ENCODE measurements around the gene ZIC5. TPM values are rescaled to one million over a fixed set of nuclear protein-coding genes. Genes with fewer than 3 reads are reported as not detected.

The ZIC5 gene
- total RNA-seq = not detected

DNA sequence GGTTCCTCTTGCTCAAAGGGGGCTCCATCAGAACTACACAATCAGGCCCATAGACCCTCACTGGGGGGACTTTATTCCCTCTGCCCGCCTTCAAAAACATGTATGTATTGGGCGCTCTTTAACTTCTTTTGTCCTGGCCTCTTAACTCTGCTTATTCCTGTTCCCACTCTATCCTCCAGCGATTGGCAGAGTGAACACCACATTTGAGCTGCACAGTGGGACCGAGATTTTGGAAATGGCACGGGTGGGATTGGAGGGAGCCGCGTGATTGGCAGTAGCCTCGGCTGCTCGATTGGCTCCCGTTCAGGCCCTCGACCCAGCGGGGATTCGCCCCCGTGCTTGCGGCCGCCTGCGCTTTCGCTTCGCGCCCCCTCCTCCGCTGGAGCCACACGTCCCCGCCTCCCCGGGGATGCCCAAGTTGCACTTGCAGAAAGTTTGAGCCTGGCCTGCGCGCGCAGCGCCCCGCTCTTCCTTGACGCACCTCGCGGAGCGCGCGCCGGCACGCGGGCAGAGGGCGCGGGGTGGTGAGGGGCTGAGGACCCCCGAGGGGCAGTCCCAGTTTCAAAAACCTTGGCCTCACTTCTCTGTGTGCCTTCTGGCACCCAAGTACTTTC is at the start of gene ZIC5:
TSS of gene ZIC5 (minus strand) at position 192 of the 614 bp plus-strand sequence. CDS start at position 28, 164 bp downstream.
- DNase-seq = no peak
- Mint-ChIP-seq H3K4me1 (peaks cover 20% of the 10 kb centered on the region), H3K27me3 (peaks cover 84% of the 10 kb centered on the region), H3K27ac (no peak within 1 kb of the TSS), H3K36me3 (peaks cover 8% of the 10 kb centered on the region), H3K9me3 (peaks cover 23% of the 10 kb centered on the region), H3K4me3 (no peak within 1 kb of the TSS)

DNA sequence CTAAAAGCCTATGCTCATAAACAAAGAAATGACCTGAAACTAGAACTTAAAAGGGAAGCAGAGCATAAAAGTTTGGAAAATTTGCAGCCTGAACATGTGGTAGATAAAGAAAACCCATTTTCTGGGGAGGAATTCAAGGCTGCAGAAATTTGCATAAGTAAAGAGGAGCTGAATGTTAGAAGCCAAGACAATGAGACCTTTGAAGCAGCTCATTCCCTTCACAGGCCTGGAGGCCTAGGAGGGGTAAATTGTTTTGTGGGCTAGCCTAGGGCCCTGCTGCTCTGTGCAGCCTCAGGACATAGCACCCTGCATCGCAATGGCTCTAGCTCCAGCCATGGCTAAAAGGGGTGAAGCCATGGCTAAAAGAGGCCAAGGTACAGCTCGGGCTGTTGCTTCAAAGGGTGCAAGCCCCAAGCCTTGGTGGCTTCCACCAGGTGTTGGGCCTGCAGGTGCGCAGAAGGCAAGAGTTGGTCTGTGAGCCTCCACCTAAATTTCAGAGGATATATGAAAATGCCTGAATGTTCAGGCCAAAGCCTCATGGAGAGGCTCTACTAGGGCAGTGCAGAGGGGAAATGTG is 48.3 kb upstream of the ZIC5 start:
- no peak overlapping the region for H3K4me3 Mint-ChIP-seq
- H3K4me1 Mint-ChIP-seq = no peaks in the 10 kb centered on the region

DNA sequence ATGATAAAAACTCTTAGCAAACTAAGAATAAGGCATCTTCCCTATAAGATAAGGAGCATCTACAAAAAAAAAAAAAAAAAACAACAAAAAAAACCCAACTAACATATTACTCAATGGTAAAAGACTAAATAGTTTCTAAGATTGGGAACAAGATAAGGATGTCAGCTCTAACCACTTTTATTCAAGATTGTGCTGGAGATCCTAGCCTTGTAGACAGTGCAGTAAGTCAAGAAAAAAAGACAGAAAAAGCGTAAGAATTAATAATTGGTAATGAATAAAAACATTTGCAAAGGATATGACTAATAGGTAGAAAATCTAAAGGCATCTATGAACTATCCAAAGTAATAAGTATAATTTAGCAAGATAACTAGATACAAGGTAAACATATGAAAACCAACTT is 43.1 kb upstream of the ZIC5 start:
- Mint-ChIP-seq H3K36me3 (no peaks in the 10 kb centered on the region), H3K9me3 (peaks cover under 1% of the 10 kb centered on the region), H3K27me3 (peaks cover 28% of the 10 kb centered on the region), H3K4me3 (no peak overlapping the region), H3K27ac (no peak overlapping the region), H3K4me1 (no peaks in the 10 kb centered on the region)
- no peak for DNase-seq

More for the DNA sequence above, 48.3 kb upstream of the ZIC5 start:
- Mint-ChIP-seq H3K36me3 (no peaks in the 10 kb centered on the region), H3K27ac (no peak overlapping the region), H3K27me3 (peaks cover 10% of the 10 kb centered on the region), H3K9me3 (peaks cover 3% of the 10 kb centered on the region)
- DNase-seq = no peak

DNA sequence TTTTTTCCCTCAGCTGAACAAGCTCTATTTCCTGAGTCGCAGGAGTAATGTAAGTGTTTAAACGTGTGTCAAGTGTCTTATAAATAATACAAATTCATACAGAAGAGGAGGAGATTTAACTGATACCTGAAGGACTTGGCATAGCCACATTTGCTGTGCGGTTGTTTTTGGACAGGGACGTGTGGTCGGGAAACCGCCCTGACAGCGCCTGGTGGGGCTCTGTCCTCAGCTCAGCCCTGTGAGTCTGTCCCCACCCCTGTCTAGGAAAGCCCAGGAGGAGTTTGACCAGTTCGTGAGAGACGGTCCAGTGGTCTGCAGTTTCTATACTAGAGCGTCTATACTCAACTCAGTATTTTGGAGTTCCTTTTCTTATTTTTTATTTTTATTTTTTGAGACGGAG is 26.7 kb upstream of the ZIC5 start:
- H3K27me3 Mint-ChIP-seq = peaks cover 80% of the 10 kb centered on the region
- peaks cover 8% of the 10 kb centered on the region for H3K9me3 Mint-ChIP-seq
- no peaks in the 10 kb centered on the region for H3K36me3 Mint-ChIP-seq
- no peak for DNase-seq
- no peak overlapping the region for H3K4me3 Mint-ChIP-seq
- peaks cover 18% of the 10 kb centered on the region for H3K4me1 Mint-ChIP-seq
- peak overlapping the region; percentile 43 for H3K27ac Mint-ChIP-seq

DNA sequence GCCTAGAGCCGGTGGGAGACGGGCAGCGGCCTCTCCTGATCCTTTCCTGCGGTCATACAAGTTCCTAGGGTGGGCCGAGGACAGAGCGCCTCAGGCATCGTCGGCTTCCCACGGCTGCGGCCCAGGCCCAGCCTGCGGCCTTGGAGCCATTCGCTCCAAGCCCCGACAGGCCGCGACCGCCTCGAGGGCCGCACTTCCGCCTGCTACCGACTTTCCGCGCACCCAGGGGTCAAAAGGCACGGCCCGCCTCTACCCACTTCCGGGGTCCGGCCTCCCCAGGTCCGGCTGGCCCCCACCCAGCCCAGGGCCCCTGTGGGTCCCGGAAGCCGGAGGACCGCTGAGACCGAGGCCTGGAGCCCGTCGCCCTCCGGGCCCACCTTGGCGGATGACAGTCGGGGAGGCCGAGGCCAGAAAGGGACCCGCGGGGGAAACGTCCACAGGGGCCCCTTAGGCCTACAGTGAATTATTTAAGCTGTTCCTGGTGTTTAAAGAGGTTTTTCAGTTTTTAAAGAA is 26.2 kb upstream of the ZIC5 start:
- H3K36me3 Mint-ChIP-seq = no peaks in the 10 kb centered on the region
- H3K4me3 Mint-ChIP-seq = no peak overlapping the region
- peaks cover 7% of the 10 kb centered on the region for H3K9me3 Mint-ChIP-seq
- DNase-seq = no peak
- H3K27me3 Mint-ChIP-seq = peaks cover 80% of the 10 kb centered on the region
- H3K27ac Mint-ChIP-seq = no peak overlapping the region
- H3K4me1 Mint-ChIP-seq = peaks cover 22% of the 10 kb centered on the region

DNA sequence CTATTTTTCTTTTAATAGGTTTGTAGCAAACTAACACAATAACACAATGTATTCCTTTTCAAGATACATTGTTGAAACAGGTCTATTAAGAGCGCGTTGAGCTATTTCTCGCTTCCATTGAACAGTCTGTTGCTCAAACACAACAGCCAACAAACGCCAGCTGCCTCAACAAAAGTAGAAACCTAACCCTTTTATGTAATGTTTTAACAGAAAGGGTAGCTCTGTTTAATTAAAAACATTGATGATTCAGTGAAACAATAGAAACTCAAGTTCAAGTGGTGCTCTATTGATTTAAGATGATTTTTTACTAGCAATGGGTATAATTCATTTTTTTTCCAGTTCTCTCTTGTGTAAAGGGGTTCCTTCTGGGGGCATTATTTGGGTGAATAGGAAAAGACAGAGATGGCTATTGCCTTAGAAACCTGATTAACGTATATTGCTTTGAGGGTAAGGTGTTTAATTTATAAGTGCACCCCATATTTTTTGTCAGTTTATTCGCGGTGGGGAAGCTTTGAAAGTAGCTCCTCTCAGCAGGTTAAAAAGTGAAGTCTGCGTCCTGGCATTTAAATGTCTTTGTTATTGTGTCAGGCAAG is 24.9 kb upstream of the ZIC5 start:
- Mint-ChIP-seq H3K4me3 (no peak overlapping the region), H3K9me3 (peaks cover 7% of the 10 kb centered on the region), H3K27me3 (peaks cover 84% of the 10 kb centered on the region), H3K27ac (no peak overlapping the region), H3K36me3 (no peaks in the 10 kb centered on the region), H3K4me1 (peaks cover 18% of the 10 kb centered on the region)
- DNase-seq = no peak

DNA sequence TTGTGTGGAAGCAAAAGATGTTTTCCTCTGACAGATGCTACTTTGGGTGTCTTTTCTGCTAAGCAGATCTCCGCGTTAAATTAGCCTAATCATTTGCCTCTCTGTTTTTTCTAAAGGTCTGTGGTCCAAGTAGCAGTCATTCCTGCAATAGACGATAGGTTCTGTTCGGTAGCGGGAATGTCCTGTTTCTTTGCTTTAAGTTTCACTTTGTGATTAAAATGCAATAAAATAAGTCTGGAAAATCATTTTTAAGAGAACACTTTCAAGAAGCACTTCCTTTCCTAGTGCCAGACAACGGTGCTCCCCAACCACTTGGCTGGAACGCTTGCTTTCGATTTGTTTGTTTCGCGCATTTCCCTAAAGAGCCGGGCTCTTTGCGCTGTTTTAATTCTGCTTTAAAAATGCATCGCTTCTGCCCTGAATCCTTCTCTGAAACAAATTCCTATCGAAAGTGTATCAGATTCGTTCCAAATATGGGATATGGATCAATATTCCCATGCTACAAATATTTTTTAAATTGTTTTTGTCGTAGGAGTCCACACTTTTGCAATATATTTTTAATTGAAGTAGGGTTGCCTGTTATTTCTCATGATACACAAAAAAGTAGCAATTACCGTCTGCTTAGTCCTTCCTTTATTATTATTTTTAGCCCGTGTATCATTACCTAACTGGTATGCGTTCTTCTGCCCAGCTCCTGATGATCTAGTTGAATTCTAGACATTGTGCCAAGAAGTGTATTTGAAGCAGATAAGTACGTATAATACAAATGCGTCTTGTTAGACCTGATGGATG is 24.2 kb upstream of the ZIC5 start:
- Mint-ChIP-seq H3K27me3 (peaks cover 90% of the 10 kb centered on the region), H3K36me3 (no peaks in the 10 kb centered on the region), H3K4me1 (peaks cover 14% of the 10 kb centered on the region), H3K27ac (no peak overlapping the region), H3K9me3 (peaks cover 7% of the 10 kb centered on the region), H3K4me3 (no peak overlapping the region)
- no peak for DNase-seq

DNA sequence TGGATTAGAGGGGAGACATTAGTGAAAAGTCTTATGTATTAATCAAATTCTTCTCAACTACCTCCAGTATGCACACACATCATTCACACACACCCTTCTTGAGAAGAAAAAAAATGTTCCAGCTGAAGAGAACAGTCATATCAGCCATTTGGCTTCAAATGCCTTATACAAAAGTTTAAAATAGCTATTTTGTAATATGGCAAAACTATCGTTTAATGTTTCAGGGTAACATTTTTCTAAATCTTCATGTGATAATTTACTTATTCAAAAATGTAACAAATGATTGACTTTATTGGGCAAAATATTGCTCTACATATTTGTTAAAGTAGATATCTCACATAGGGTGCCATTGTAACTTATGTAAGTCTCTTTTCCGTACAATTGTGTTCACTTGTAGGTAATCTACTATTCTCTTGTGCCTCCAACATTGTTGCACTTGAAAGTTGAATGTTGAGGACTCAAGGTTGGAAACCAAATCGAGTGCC is 23.6 kb upstream of the ZIC5 start:
- Mint-ChIP-seq H3K9me3 (peaks cover 7% of the 10 kb centered on the region), H3K4me3 (no peak overlapping the region), H3K27ac (no peak overlapping the region)

DNA sequence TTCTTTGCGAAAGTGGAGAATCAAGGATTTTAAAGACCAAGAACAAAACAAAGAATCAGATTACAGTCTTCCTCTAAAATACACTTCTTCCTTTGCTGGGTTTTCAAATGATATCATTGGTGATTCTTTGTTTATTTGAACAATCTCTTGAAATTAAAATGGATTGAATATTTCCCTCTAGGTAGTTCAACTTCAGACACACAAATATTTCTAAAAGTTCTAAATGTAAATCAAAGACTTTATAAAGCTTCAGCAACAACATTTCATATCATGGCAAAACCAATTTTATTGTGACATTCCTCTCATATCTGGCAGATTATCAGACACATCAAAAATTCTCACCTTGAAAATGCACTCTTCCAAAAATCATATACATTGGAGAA is 23.1 kb upstream of the ZIC5 start:
- peaks cover 97% of the 10 kb centered on the region for H3K27me3 Mint-ChIP-seq
- no peak overlapping the region for H3K27ac Mint-ChIP-seq
- H3K4me3 Mint-ChIP-seq = no peak overlapping the region
- DNase-seq = no peak
- peaks cover 21% of the 10 kb centered on the region for H3K4me1 Mint-ChIP-seq
- H3K36me3 Mint-ChIP-seq = no peaks in the 10 kb centered on the region
- H3K9me3 Mint-ChIP-seq = peaks cover 7% of the 10 kb centered on the region

More for the DNA sequence above, 23.6 kb upstream of the ZIC5 start:
- Mint-ChIP-seq H3K4me1 (peaks cover 17% of the 10 kb centered on the region), H3K27me3 (peaks cover 95% of the 10 kb centered on the region), H3K36me3 (no peaks in the 10 kb centered on the region)
- DNase-seq = no peak

DNA sequence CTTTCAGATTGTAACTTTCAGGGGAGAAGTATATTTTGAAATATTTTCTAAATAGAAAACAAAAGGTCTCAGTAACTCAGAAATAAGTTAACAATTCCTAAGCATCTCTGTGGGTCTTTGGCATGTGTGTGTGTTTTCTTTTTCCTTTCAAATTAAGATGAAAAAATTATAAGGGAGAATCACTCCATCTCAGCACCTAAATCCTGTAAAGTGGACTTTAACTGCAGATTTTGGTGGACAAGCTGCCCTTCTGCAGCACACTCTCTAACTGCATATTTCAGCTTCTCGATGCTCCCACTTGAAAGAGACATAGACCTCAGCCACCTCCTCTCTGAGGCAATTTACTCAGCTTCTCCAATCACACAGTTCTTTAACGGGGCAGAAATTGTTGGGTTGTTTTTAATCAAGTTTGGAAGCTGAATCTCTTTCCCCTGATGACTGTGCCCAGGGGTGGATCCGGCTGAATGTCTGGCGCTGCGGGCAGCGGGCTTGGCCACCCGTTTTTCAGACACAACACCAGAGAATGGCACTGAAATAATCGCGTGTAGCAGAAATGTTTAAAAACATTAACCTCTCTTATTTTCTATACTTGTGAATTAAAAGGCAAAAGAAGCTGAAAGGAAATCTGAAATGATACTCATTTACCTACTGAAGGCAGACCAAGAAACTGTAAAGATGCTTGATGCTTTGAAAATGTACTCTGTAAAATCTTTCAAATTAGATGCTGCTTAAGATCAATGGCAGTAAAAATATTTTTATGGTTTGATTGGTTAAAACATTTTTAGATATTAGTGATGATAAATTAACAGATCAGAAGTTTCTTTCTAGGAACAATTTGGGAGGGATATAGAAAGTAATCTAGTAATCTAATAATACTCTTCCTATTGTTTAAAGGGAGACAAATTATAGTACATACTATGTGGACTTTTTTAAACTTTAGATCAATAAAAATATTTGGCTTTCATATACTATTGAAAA is 22.4 kb upstream of the ZIC5 start:
- no peak overlapping the region for H3K4me3 Mint-ChIP-seq
- H3K36me3 Mint-ChIP-seq = no peaks in the 10 kb centered on the region
- DNase-seq = no peak
- H3K27me3 Mint-ChIP-seq = peaks cover 97% of the 10 kb centered on the region
- peaks cover 28% of the 10 kb centered on the region for H3K4me1 Mint-ChIP-seq
- no peak overlapping the region for H3K27ac Mint-ChIP-seq
- H3K9me3 Mint-ChIP-seq = peaks cover 7% of the 10 kb centered on the region

DNA sequence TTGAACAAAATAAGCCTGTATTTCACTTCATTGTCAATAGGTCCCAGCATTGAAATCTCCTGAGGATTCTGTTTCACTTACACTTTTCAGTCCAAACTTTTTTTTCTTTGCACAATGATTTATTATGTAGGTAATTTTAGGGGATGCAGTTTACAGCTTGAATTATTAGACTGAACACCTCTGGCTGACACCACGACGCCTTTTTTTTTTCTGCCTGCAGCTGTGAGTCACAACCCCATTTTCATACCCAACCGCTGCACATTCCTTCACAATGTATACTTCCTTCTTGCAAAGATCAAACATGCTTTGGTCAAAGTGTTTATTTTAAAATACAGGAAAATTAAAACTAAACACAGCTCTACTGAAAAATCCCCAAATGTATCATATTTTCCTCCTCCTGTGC is 21.4 kb upstream of the ZIC5 start:
- Mint-ChIP-seq H3K4me1 (peaks cover 29% of the 10 kb centered on the region), H3K4me3 (no peak overlapping the region), H3K27me3 (peaks cover 97% of the 10 kb centered on the region), H3K36me3 (no peaks in the 10 kb centered on the region), H3K27ac (no peak overlapping the region), H3K9me3 (peaks cover 7% of the 10 kb centered on the region)
- no peak for DNase-seq

DNA sequence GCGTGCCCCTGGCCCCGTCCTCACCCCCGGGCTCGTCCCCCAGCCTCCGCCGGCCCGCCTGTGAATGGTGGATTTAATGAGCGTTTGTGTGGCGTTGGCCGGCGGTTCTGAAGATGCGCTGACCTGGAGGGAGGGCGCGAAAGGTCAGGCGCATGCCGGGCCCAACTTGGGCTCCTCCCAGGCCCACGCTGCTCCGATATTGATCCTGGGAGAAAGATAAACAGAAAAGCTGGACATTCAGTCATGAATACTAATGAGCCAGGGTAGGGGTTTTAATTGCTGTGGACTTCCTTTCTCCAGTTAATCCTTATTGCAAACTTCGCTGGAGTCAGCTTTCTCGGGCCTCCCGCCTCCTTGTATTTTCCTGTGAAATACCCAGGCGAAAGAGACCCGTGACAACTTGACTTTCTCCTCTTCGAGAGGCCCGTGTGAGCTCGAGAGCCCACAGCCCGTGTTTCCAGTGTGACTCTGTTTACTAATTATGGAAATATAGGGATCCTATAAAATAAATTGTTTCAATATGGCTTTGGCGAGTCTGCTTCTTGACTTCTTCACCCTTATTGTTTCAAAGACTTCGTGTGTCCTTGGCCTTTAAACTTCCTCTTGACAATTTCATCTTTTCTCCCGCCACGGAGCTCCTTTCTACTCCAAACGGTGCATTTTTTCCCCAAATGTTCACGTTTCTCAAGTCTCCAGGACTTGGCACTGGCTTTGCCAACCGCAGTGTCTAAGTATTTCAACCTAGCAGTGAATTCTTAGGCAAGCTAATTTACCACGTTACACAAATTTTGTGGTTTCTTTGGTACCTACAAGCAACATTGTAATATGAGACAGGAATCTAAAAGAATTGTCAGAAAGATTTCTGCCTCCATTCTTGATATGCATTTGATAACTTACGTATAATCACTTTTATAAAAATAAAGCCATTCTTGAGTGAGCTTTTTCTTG is 20.5 kb upstream of the ZIC5 start:
- Mint-ChIP-seq H3K27ac (no peak overlapping the region), H3K4me3 (no peak overlapping the region), H3K4me1 (peaks cover 30% of the 10 kb centered on the region), H3K9me3 (peaks cover 7% of the 10 kb centered on the region), H3K36me3 (no peaks in the 10 kb centered on the region), H3K27me3 (peaks cover 99% of the 10 kb centered on the region)
- DNase-seq = no peak

DNA sequence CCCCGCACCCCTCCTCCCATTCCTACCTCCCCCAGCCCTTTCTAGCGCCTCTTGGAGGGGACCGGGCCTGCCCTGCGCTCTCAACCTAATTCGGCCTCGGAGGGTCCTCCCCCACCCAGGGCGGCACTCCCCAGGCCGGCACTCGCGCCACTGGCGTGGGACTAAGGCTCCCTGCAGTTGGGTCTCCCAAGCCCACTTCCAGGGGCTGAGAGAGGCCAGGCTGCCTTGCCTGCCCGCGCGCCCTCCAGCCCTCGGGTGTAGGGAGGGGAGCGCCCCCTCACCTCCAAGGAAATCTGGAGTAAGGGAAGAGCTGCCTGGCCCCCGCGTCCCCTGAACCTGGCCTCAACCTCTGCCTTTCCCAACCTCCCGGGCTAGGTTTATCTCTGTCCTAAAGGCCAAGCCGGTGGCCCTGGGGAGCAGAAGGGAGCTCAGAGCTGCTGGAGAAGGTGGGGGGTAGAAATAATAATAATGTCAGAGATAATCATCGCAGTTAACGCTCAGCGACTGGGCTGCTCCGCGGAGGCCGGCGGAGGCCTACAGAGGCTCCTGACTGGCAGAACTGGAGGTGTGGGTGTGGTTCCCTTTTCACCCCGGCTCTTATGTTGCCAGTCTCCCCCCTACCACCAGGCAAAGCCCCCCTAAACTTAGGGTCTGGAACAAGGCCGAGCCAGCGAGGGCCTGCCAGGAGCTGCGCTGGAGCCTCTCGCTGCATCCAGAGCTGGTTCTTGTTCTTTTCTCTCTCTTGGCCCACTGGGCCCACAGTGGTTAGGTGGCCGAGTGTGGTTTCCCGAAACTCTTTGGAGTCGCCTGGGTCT is 19.7 kb upstream of the ZIC5 start:
- DNase-seq = no peak
- Mint-ChIP-seq H3K9me3 (peaks cover 3% of the 10 kb centered on the region), H3K36me3 (no peaks in the 10 kb centered on the region), H3K27ac (no peak overlapping the region), H3K4me3 (no peak overlapping the region), H3K4me1 (peaks cover 30% of the 10 kb centered on the region), H3K27me3 (peaks cover 99% of the 10 kb centered on the region)

All from activated naive CD8-positive, alpha-beta T cell treated with anti-CD3 and anti-CD28 coated beads for 36 hours (primary cell).